Neural progenitor cell (in vitro differentiated cells): ENCODE measurements around the gene FLAD1. TPM values are rescaled to one million over a fixed set of nuclear protein-coding genes. Genes with fewer than 3 reads are reported as not detected.
A peak's percentile ranks its signal among the peaks of the same experiment; 100 is the strongest.

Experiments used
- DNase-seq: peaks from one replicate; pipeline ENCODE4 v3.0.0-alpha.2; 2016; ENCODE audit warnings: low spot score
- H2AFZ ChIP-seq: fragments of 200-600 bp; sonication (generic); replicated peaks from 2 replicates; pipeline ENCODE4 v1.6.1; 2016; ENCODE audit warnings: antibody characterized with exemption
- H3F3A ChIP-seq: fragments of 200-600 bp; sonication (generic); 2 replicates; pipeline ENCODE4 v1.6.1; 2016; ENCODE audit warnings: antibody characterized with exemption, low read depth
- H3K27ac ChIP-seq: fragments of 200-600 bp; sonication (generic); 2 replicates; pipeline ENCODE4 v1.5.1; 2016; ENCODE audit warnings: mild to moderate bottlenecking
- H3K27me3 ChIP-seq: fragments of 200-600 bp; sonication (generic); 2 replicates; pipeline ENCODE4 v1.6.1; 2016; ENCODE audit warnings: mild to moderate bottlenecking, moderate library complexity
- H3K36me3 ChIP-seq: fragments of 200-600 bp; sonication (generic); 2 replicates; pipeline ENCODE4 v1.5.1; 2016
- H3K4me1 ChIP-seq: fragments of 200-600 bp; sonication (generic); 2 replicates; pipeline ENCODE4 v1.6.1; 2016; ENCODE audit warnings: mixed run types
- H3K4me2 ChIP-seq: fragments of 200-600 bp; sonication (generic); 2 replicates; pipeline ENCODE4 v1.6.1; 2016
- H3K4me3 ChIP-seq: fragments of 200-600 bp; sonication (generic); 2 replicates; pipeline ENCODE4 v1.5.1; 2016
- H3K79me2 ChIP-seq: fragments of 200-600 bp; sonication (generic); 2 replicates; pipeline ENCODE4 v1.6.1; 2016; ENCODE audit warnings: low read depth
- H3K9ac ChIP-seq: fragments of 200-600 bp; sonication (generic); 2 replicates; pipeline ENCODE4 v1.6.1; 2016
- H3K9me3 ChIP-seq: fragments of 200-600 bp; sonication (generic); 2 replicates; pipeline ENCODE4 v1.5.1; 2016; ENCODE audit warnings: low read depth
- H4K20me1 ChIP-seq: fragments of 200-600 bp; sonication (generic); 2 replicates; pipeline ENCODE4 v1.6.1; 2016; ENCODE audit warnings: low read depth
- H3K27ac Mint-ChIP-seq: 3 replicates; pipeline ENCODE4 v1.8.0; 2021; ENCODE audit warnings: mixed read lengths
- H3K27me3 Mint-ChIP-seq: 2 replicates; pipeline ENCODE4 v1.8.0; 2022; ENCODE audit warnings: low read depth, mild to moderate bottlenecking, inconsistent platforms, moderate library complexity, mixed read lengths; ENCODE audit not compliant: insufficient read depth
- H3K36me3 Mint-ChIP-seq: 3 replicates; pipeline ENCODE4 v1.8.0; 2021; ENCODE audit warnings: mixed read lengths
- H3K4me1 Mint-ChIP-seq: 3 replicates; pipeline ENCODE4 v1.8.0; 2021; ENCODE audit warnings: mixed read lengths
- H3K4me3 Mint-ChIP-seq: 3 replicates; pipeline ENCODE4 v1.8.0; 2021; ENCODE audit warnings: mild to moderate bottlenecking, moderate library complexity, mixed read lengths
- H3K9me3 Mint-ChIP-seq: 3 replicates; pipeline ENCODE4 v1.8.0; 2020; ENCODE audit warnings: mixed read lengths
- EZH2 ChIP-seq: fragments of 200-600 bp; sonication (generic); IDR thresholded peaks from 2 replicates; pipeline ENCODE4 v1.6.1; 2017; ENCODE audit warnings: antibody characterized with exemption, mild to moderate bottlenecking, moderate library complexity
- EZH2phosphoT487 ChIP-seq: fragments of 200-600 bp; sonication (generic); IDR thresholded peaks from 2 replicates; pipeline ENCODE4 v1.6.1; 2017; ENCODE audit warnings: antibody characterized with exemption
- total RNA-seq: library from RNA; depleted of rRNA; stranded (reverse); fragments of >200 nt; gene quantifications from 2 replicates; pipeline ENCODE4 v1.2.3, GENCODE V29; 2015; ENCODE audit warnings: low replicate concordance
- TF ChIP-seq, protein P1 (sequence below): fragments of 200-600 bp; sonication (generic); IDR thresholded peaks from 2 replicates; pipeline ENCODE4 v1.5.1; 2017; ENCODE audit warnings: antibody characterized with exemption, mild to moderate bottlenecking

Gene FLAD1
- total RNA-seq, 1 donor from 2014 or later = 19.3 TPM

- H3K9me3 Mint-ChIP-seq = no peaks in the 10 kb centered on the region
- TF ChIP-seq EZH2phosphoT487 (no peak), EZH2 (no peak)
- TF ChIP-seq, protein P1, sequence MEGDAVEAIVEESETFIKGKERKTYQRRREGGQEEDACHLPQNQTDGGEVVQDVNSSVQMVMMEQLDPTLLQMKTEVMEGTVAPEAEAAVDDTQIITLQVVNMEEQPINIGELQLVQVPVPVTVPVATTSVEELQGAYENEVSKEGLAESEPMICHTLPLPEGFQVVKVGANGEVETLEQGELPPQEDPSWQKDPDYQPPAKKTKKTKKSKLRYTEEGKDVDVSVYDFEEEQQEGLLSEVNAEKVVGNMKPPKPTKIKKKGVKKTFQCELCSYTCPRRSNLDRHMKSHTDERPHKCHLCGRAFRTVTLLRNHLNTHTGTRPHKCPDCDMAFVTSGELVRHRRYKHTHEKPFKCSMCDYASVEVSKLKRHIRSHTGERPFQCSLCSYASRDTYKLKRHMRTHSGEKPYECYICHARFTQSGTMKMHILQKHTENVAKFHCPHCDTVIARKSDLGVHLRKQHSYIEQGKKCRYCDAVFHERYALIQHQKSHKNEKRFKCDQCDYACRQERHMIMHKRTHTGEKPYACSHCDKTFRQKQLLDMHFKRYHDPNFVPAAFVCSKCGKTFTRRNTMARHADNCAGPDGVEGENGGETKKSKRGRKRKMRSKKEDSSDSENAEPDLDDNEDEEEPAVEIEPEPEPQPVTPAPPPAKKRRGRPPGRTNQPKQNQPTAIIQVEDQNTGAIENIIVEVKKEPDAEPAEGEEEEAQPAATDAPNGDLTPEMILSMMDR = peak; percentile 26
- Histone ChIP-seq H3F3A (peaks cover 18% of the 10 kb centered on the region), H3K9me3 (no peaks in the 10 kb centered on the region), H3K4me2 (peak within 1 kb of the TSS; percentile 81), H3K27ac (peak within 1 kb of the TSS; percentile 97), H4K20me1 (no peaks in the 10 kb centered on the region), H3K9ac (peak within 1 kb of the TSS; percentile 96), H3K4me3 (peak within 1 kb of the TSS; percentile 62), H3K27me3 (no peaks in the 10 kb centered on the region), H2AFZ (peak within 1 kb of the TSS; percentile 88), H3K36me3 (no peaks in the 10 kb centered on the region), H3K4me1 (peaks cover 25% of the 10 kb centered on the region), H3K79me2 (peaks cover 10% of the 10 kb centered on the region)
- peak within 1 kb of the TSS; percentile 94 for H3K4me3 Mint-ChIP-seq
- H3K4me1 Mint-ChIP-seq = peaks cover 52% of the 10 kb centered on the region
- peak; percentile 96 for DNase-seq
- H3K36me3 Mint-ChIP-seq = no peaks in the 10 kb centered on the region
- peak within 1 kb of the TSS; percentile 100 for H3K27ac Mint-ChIP-seq
- H3K27me3 Mint-ChIP-seq = peaks cover 15% of the 10 kb centered on the region
Measured at GRCh38 chr1:154936555-154937084, 46.5 kb upstream of the FLAD1 start, which contains the start of gene PMVK. Gene PMVK (minus strand): TSS chr1:154936719. CDS start chr1:154936685, 34 bp downstream.

GRCh38 chr1:154937085-154937987 is 45.8 kb upstream of the FLAD1 start:
- Mint-ChIP-seq H3K27me3 (peaks cover 15% of the 10 kb centered on the region), H3K36me3 (no peaks in the 10 kb centered on the region), H3K4me3 (peak overlapping the region; percentile 94), H3K9me3 (no peaks in the 10 kb centered on the region), H3K27ac (peak overlapping the region; percentile 100), H3K4me1 (peaks cover 56% of the 10 kb centered on the region)
- Histone ChIP-seq H3K4me1 (peaks cover 26% of the 10 kb centered on the region), H3K27me3 (no peaks in the 10 kb centered on the region), H3K9ac (peak overlapping the region; percentile 96), H3K4me3 (peak overlapping the region; percentile 62), H3K79me2 (peaks cover 10% of the 10 kb centered on the region), H4K20me1 (no peaks in the 10 kb centered on the region), H3K36me3 (no peaks in the 10 kb centered on the region), H3K27ac (peak overlapping the region; percentile 97), H2AFZ (peak overlapping the region; percentile 88), H3F3A (peaks cover 23% of the 10 kb centered on the region), H3K9me3 (no peaks in the 10 kb centered on the region), H3K4me2 (peak overlapping the region; percentile 81)
- TF ChIP-seq EZH2phosphoT487 (no peak), EZH2 (no peak)
- TF ChIP-seq, protein P1 = peak; percentile 21
- DNase-seq = peak; percentile 88

DNA sequence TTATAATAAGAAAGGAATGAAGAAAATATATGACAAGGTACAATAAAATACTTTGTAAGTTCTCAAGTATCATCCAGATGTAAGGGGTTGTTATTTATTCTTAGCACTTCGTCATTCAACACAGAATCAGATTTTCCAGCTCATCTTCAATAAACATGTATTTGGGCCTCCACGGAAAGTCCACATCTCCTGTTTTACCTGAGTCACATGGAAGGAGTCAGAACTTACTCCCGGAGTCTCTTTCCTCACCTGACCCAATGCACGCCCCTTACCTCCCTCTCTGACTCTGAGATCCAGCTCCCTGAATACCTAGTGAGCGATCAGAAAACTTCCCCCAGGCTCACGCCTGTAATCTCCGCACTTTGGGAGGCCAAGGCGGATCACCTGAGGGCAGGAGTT is 45.2 kb upstream of the FLAD1 start:
- no peaks in the 10 kb centered on the region for H4K20me1 ChIP-seq
- H3K4me1 ChIP-seq = peaks cover 26% of the 10 kb centered on the region
- Mint-ChIP-seq H3K27me3 (peaks cover 15% of the 10 kb centered on the region), H3K27ac (peak overlapping the region; percentile 100), H3K4me3 (peak overlapping the region; percentile 94), H3K4me1 (peaks cover 56% of the 10 kb centered on the region), H3K36me3 (no peaks in the 10 kb centered on the region), H3K9me3 (no peaks in the 10 kb centered on the region)
- H3K4me2 ChIP-seq = peak overlapping the region; percentile 81
- peaks cover 25% of the 10 kb centered on the region for H3F3A ChIP-seq
- H3K27me3 ChIP-seq = no peaks in the 10 kb centered on the region
- no peak overlapping the region for H3K4me3 ChIP-seq
- no peaks in the 10 kb centered on the region for H3K9me3 ChIP-seq
- no peak overlapping the region for H3K9ac ChIP-seq
- no peak overlapping the region for H2AFZ ChIP-seq
- H3K79me2 ChIP-seq = peaks cover 10% of the 10 kb centered on the region
- TF ChIP-seq EZH2phosphoT487 = no peak
- TF ChIP-seq, protein P1 = no peak
- TF ChIP-seq EZH2 = no peak
- H3K36me3 ChIP-seq = no peaks in the 10 kb centered on the region
- no peak overlapping the region for H3K27ac ChIP-seq
- no peak for DNase-seq
